ENCODE measurements around the gene BAIAP2. TPM values are rescaled to one million over a fixed set of nuclear protein-coding genes. Genes with fewer than 3 reads are reported as not detected.
"Not testable (repeated sequence)": the region's sequence is repeated elsewhere in the genome, so short reads cannot be mapped to it uniquely, and the experiment has no call there.

Gene BAIAP2
- total RNA-seq, 1 donor from 2014 or later: 34.7 TPM

- ATAC-seq (ENCODE audit: poor library complexity): no peak
- no peak for DNase-seq
- intact Hi-C loops (cut with DNase I): no loop called here
These were observed 117.4 kb downstream of the BAIAP2 start for GRCh38 chr17:81152288-81152828.

DNA sequence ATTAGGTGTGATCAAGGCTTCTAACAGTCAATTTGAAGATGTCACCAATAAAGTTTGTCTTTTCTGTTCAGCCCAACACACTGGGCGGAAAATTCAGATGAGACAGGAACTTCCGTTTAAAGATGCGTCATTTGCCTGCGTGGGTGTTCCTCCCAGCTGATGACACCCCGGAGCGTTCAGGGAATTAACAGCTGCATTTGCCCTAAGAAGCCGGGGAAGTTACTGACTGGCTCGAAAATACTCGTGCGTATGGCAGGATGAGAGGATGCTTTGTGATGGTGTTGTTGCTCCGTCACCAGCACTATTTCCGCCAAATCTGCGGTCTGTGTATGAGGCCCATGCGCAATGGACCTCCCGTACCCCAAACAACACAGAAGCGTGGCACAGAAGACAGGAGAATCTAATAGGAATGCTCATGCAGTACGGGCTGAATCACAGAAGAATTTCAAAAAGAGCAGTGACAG, 118.4 kb downstream of the BAIAP2 start:
- intact Hi-C loops (cut with DNase I): no loop called here
- DNase-seq (no peak), ATAC-seq (ENCODE audit: poor library complexity) (no peak)

DNA sequence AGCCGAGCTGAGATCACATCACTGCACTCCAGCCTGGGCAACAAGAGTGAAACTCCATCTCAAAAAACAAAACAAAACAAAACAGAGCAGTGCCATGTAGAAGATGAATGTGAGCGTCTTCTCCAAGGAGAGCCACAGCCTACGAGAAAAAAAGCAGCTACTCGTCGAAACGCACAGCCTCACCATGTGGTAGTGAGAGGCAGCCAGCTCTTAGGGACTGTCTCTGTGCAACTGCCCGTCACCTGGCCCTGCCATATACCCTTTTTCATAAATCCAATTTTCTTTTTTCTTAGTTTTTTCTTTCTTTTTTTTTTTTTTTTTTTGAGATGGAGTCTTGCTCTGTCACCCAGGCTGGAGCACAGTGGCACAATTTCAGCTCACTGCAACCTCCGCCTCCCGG, 119.1 kb downstream of the BAIAP2 start:
- intact Hi-C loops (cut with DNase I); DNase-seq; ATAC-seq (ENCODE audit: poor library complexity): not testable (repeated sequence)

DNA sequence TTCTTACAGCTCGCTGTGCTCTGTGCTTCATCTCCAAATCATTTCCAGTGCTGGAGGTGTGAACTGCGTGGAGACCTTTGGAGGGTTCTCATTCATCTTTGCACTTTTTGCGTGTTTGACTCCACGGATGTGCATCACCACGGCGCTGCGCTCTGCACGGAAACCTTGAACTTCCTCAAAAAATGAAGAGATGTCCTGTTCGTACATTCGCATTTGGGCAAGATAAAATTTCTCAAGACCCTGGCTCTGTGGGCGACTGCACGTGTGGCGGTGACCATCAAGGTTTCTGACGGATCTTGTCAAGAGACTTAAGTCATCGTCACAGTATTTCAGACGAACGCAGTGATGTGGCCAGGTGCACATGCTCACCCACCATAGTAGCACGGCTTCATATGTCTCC, 120.0 kb downstream of the BAIAP2 start:
- ATAC-seq (ENCODE audit: poor library complexity) (no peak), DNase-seq (no peak)
- intact Hi-C loops (cut with DNase I): no loop called here

DNA sequence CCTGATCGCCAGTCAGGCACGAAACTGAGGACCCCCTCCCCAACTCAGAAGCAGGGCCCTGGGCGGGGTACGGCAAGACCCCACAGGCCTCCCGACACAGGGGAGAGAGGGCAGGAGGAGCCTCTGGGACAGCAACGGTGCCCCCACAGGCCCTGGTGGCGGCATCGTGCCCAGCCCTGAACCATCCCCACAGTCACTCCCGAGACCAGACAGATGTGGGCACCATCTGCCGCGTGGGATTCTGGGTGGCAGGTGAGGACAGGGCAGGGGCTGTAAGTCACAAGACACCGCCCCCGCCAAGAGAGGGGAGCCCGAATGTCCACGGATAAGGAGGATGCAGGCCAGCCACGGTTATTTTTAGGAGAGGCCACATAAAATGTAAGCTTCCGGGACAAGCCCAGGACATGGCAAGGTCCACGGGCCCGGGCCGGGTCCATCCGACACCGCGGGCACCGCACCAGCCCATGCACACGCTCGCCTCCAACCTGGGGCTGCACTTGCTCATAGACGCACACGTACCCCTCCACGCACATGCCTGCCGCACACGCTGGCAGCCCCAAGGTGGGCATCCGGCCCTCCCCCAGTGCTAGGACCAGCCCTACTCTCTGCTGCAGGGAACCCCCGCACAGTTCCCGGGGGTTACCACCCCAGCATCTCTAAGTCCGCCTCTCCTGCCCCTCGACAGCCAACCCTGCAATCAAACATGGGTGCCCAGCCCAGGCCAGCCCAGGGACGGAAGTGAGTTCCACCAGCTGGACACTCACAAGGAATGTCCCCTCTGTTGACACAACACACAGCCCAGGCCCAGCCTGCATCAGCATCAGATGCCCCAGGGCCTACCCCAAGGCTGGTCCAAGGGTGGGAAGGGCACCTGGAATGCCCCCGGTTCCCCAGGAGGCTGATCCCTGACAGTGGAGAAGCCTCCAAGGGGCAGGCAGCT, 122.2 kb downstream of the BAIAP2 start:
- DNase-seq (no peak), ATAC-seq (ENCODE audit: poor library complexity) (no peak)
- intact Hi-C loops (cut with DNase I): no loop called here

GRCh38 chr17:81157848-81158687, 123.1 kb downstream of the BAIAP2 start:
- intact Hi-C loops (cut with DNase I): no loop called here
- ATAC-seq (ENCODE audit: poor library complexity) (no peak), DNase-seq (no peak)

DNA sequence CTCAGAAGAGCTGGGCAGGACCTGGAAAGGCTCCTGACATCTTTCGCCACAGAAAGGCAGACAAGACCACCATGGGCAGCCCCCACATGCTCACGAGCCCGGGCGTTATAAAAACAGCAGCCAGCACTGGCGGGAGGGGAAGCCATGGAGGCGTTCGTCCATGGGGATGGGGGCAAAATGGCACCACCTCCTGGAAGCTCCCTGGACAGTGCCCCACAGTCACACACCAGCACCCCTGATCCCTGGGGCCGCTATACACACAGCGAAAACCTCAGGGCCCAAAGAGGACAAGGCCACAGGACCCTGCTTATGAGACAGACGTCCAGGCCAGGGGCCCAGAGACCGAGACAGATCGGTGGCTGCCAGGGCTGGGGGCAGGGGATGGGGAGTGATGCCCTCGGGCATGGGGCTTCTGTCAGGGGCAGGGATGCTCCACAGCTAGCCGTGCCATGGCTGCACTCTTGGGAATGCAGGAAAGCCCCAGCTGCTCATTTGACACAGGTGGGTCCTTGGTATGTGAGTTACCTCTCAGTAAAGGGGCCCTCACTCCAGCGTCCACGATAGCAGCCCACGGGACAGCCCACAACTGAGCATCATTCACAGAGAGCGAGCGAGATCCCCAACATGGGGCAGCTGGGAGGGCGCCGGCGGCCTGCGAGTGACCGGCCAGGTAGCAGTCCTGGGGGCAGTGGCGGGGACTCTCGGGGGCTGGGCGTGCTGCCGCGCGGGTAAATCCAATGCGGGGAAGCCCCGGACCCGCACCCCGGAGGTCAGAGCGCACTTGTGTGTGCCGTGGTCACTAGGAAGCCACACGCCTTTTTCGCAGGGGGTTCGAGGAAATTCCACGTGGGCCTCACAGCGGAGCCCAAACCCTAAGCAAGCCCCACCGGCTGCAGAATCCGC, 124.0 kb downstream of the BAIAP2 start:
- intact Hi-C loops (cut with DNase I): no loop called here
- ATAC-seq (ENCODE audit: poor library complexity) (no peak), DNase-seq (no peak)

- no peak for ATAC-seq (ENCODE audit: poor library complexity)
- intact Hi-C loops (cut with DNase I): no loop called here
- DNase-seq: no peak
These were observed 124.8 kb downstream of the BAIAP2 start for GRCh38 chr17:81159611-81160265.

DNA sequence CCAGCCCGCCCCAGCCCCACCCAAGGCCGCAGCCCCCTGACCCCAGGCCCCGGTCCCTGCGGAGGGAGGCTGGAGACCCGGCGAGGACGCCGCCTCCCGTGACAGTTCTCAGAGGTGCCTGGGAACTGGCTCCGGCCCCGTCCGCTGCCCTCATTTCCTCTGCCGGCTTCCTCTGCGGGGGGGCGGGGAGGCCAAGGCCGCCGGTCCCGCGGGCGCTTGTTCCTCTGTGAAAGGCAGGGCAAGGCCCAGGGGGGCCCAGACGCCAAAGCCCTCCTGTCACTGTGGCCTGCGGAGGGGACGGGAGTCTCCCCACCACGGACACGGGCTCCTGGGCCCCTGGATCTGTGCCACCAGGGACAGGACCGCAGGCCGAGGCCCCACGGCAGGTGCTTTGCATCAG, 125.4 kb downstream of the BAIAP2 start:
- intact Hi-C loops (cut with DNase I): no loop called here
- ATAC-seq (ENCODE audit: poor library complexity) (peak; percentile 44), DNase-seq (peak; percentile 80)

GRCh38 chr17:81160747-81161453, 125.9 kb downstream of the BAIAP2 start:
- DNase-seq: no peak
- no peak for ATAC-seq (ENCODE audit: poor library complexity)
- intact Hi-C loops (cut with DNase I): no loop called here

GRCh38 chr17:81161536-81161935, 126.6 kb downstream of the BAIAP2 start:
- intact Hi-C loops (cut with DNase I): no loop called here
- ATAC-seq (ENCODE audit: poor library complexity): no peak
- DNase-seq: no peak

GRCh38 chr17:81161972-81162371, 127.0 kb downstream of the BAIAP2 start:
- no peak for ATAC-seq (ENCODE audit: poor library complexity)
- DNase-seq: no peak
- intact Hi-C loops (cut with DNase I): no loop called here

DNA sequence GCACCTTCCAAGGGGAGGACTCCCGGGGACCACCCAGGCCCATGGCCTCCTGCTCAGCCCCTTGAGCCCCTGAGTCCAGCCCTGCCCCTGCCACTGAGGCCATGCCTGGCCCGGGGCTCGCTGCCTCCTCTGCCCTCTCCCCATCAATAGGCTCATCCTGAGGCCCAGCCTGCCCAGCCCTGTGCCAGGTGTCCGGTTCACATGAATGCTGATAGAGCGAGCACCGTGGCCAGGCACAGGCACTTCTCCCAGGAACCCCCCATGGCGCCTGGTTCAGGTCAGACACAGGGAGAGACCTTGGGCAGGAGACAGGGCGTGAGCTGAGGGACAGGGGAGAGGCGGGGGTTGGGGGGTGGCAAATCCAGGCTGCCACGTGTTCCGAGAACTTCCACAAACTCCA, 127.5 kb downstream of the BAIAP2 start:
- ATAC-seq (ENCODE audit: poor library complexity) (no peak), DNase-seq (no peak)
- intact Hi-C loops (cut with DNase I): no loop called here

DNA sequence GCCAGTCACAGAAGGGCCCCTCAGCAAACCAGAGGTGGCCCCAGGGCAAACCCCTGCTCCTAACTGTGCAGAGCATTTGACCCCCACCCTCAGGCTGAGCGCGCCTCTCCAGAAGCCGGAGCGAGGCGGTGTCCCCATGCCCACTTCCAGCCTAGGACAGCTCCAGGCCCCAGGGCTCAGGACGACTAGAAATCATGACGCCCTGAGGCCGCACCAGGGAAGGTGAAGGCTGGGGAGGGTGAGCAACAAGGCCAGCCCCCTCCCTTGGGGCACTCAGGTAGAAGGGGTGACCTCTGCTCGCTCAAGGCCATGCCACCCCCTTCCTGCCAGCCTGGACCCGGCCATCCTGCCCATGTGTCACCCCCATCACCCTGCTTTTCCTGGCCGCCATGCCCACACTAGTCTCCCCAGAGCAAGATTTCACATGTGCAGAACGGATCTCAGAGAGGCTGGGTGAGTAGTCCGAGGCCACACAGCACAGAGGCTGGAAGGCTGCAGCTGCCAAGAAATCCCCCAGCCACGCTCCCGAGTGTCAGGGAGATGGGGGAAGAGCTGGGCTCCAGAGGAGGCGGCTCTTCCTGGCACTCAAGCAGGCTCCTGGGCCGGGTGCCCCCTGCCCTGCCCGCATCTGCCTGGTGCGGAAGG, 128.2 kb downstream of the BAIAP2 start:
- DNase-seq: no peak
- intact Hi-C loops (cut with DNase I): no loop called here
- ATAC-seq (ENCODE audit: poor library complexity): no peak

- ATAC-seq (ENCODE audit: poor library complexity): no peak
- no peak for DNase-seq
- intact Hi-C loops (cut with DNase I): no loop called here
These were observed 128.9 kb downstream of the BAIAP2 start for GRCh38 chr17:81163703-81164370.

Measured in Right ventricle myocardium superior (tissue), 1 donor.